GM10847 (cell line): Measurements from ENCODE around the gene ZC3H12A.

Experiments used
- POLR2A ChIP-seq: IDR thresholded peaks from 2 replicates; pipeline ENCODE4 v1.6.1; 2011; ENCODE audit not compliant: insufficient read length; ENCODE audit errors: extremely low read depth

The ZC3H12A gene

GRCh38 chr1:37473431-37474045 is 842 bp upstream of the ZC3H12A start:
- TF ChIP-seq POLR2A = no peak

DNA sequence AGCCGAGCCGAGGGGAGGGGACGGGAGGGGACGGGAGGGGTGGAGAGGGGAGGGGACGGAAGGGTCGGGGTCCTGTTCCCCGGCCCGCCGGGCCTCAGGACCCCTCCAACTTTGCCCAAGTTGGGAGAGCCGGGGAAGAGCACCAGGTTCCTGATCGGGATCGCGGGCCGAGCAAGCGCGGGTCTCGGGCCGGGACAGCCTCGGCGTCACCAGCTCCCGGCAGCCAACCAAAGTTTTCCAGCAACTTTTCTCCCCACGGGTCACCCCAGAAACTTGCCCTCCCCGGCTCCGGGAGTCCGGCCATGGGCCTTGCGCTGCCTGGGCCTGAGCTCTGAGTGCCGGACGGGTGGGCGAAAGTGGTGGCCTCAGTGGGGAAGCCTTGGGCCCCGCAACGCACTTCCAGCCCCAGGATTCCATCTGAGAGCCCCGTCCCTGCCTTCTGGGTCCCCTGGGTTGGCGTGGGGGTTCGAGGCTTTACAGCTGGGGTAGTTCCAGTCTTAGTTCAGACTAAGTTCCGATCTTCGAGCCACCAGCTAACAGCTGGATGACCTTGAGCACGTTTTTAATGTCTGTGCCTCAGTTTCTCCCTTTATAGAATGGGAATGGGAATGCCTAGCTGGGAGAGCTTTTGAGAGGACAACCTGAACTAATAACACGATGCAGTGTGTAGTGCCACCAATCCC is 458 bp downstream of the ZC3H12A start:
- TF ChIP-seq POLR2A = no peak

DNA sequence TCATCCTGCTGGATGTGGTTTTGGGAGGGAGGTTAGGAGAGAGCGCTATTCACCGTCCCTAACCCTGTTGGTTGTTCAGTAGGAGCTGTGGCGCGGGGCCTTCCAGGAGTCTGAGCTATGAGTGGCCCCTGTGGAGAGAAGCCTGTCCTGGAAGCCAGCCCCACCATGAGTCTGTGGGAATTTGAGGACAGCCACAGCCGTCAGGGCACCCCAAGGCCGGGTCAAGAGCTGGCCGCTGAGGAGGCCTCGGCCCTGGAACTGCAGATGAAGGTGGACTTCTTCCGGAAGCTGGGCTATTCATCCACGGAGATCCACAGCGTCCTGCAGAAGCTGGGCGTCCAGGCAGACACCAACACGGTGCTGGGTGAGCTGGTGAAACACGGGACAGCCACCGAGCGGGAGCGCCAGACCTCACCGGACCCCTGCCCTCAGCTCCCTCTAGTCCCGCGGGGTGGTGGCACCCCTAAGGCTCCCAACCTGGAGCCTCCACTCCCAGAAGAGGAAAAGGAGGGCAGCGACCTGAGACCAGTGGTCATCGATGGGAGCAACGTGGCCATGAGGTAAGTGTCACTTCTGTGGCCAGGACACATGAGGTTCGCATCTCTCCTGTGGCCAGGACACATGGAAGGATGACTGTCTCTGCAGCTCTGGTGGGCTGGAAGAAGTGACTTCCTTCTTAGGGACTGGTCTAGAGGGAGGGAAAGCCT is 1.2 kb downstream of the ZC3H12A start:
- TF ChIP-seq POLR2A = no peak

- no peak for TF ChIP-seq POLR2A
Observed at GRCh38 chr1:37476087-37476452, 1.7 kb downstream of the ZC3H12A start.

DNA sequence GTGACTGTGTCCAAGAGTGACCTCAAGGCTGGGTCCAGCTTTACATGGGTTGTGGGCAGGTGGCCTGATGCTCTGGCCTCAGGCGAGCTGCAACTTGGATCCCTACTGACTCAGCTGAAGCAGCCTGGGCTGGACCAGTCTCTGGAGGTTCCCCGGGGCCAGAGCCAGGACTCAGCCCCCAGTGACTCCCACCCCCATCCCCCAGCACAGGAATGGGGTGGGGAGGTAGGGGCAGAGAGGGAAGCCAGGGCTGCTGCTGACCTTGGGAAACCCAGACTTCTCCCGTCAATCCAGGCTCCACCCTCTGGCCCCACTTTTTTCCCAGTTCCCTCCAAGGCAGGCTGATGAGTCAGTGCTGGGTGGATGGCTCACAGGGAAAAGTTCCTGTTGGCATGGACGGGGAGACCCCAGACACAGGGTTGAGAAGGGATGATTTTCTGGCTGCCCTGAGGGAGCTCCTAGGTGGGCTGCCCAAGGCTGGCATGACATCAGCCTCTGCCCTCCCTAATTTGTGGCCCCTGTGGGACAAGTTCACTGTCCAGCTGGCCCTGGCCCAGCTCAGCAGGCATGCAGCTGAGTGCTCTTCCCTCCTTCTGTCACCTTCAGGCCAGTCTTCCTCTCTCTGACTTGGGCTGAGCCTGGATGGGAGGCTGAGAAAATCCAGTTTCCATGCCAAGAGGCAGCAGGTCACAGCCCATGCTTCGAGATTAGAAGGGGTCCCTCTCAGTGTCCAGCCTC is 2.2 kb downstream of the ZC3H12A start:
- TF ChIP-seq POLR2A = no peak

DNA sequence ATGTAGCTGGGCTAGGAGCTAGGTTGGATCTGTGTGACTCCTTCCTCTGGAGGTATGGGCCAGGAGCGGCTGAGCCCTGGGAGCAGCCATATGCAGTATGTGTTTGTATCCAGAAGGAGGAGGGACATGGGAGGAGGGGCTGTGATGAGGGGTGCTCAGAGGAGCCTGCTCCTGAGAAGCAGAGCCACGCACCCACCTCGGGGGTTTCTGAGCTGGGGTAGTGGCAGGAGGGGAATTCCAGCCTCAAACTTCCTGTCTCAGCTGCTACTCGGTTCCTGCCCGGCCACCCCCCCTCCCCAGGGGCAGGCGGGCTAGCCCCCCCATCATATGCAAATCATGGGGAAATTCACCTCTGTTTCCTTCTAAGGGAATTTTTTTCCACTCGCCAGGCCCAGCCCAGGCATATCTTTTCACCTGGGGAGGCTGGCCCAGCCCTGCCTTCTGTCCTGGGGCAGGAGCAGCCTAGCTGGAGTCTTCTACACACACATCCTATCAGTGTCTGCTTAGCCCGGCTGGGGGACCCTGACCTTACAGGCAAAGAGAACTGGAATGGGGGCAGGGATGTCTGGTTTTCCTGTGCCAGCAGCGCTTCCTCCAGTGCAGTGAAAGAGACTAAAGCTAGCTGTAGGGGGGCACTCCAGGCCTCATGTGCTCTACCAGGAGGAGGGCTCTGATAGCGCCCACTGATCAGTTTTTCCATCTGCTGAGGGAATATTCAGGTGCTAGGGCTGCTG is 3.0 kb downstream of the ZC3H12A start:
- no peak for TF ChIP-seq POLR2A

- no peak for TF ChIP-seq POLR2A
Observed at GRCh38 chr1:37477946-37478345, 3.6 kb downstream of the ZC3H12A start.

DNA sequence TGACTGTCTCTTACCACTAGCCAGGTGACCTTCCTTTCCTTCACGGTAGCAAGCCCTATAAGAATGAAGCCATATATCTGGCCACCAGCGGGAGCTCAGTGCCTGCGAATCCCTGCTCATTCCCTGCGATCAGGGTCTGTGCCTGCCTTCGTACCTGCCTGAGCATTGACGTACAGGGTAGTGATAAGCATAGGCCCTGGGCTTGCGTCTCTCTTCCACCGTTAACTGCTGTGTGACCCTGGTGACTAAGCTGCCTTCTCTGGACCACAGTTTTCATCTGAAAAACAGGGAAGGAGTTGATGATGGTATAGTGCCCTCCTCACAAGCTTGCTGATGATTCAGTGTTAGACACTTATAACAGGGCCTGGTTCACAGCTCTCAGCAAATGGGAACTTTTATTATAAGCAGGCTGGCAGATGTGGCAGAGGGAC is 4.1 kb downstream of the ZC3H12A start:
- TF ChIP-seq POLR2A = peak; percentile 21

DNA sequence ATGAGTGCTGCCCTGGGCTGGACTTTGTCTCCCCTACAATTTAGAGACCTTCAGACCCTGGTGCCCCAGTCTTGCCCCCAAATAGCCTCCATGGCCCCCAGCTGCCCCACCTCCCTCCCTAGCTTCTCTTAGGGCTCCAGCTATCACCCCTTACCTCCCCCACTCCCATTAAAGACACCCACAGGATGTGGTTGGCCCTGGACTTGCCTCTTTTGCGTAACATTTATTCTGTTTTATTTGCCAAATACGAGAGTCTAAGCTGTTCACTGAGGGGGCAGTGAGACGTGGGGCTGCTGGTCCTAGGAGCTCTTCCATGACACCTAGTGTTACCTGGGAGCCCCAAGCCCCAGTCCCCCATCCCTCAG is 4.5 kb downstream of the ZC3H12A start:
- no peak for TF ChIP-seq POLR2A

DNA sequence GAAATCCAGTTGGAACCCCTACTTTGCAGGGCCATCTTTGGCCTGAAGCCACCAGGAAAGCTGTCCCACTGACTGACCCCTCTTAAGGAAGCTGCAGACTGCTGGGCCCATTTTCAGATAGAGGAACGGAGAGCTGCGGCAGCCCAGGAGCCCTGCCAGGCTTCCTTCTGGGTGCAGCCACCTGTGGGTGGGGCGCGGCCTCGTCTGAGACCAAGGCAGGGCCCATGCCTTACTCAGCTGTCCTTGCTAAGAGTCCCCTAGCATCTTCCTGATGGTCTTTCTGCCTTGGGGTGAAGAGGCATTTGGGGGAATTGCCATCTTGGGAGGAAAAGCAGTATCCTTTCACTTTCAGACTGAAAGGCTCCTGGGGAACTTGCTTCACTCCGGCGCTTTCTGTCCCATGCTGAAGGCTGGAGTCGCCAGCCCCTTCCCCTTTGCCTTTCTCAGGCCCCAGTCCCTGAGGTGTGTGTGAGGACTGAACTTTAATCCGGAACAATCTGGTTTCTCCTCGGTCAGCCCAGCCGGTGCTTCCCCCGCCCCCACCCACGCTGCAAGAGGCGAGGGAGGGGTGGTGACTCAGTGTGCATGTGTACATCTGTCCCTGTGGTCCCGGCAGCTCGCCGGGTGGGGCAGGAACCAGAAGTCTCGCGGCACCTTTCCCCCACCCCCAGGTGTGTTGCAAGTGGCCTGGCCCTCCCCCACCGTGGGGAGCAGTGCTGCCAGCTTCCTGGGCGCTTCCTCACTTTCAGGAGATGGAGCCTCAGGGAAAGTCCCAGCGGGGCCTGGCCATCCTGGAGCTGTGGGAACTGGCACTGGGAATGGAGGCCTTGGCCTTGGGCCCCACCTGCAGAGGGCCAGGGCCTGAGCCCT is 5.1 kb downstream of the ZC3H12A start:
- peak; percentile 31 for TF ChIP-seq POLR2A

GRCh38 chr1:37480125-37480466 is 5.7 kb downstream of the ZC3H12A start:
- TF ChIP-seq POLR2A = no peak

DNA sequence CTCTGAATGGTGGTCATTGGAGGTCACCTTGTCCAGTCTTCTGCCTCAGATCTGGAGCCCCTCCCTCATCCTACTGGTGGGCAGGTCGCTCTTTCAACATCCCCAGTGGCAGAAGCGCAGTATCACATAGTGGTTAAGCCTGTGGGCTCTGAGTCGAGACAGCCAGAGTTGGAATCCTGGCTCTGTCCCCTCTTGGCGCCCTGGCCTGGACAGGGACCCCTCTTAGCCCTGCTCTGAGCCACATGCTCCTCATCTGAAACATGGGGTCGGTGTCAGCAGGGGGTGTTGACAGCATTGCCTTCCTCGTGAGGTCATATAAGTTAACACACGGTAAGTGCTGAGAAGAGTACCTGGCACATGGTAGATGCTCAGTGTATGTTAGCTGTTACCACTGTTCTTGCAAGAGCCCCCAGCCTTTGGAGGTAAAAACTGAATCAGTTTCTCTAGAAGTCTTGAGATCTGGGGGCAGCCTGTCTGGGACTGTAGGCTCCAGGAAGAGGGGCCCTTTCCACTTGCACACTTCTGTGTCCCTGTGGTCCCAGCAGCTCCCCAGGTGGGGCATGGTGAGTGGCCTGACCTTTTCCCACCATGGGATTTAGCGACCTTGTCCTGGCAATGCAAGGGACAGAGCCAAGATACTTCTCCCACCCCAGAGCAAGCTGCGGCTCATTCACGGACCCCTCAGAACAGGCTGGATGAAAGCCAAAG is 6.4 kb downstream of the ZC3H12A start:
- TF ChIP-seq POLR2A = no peak

DNA sequence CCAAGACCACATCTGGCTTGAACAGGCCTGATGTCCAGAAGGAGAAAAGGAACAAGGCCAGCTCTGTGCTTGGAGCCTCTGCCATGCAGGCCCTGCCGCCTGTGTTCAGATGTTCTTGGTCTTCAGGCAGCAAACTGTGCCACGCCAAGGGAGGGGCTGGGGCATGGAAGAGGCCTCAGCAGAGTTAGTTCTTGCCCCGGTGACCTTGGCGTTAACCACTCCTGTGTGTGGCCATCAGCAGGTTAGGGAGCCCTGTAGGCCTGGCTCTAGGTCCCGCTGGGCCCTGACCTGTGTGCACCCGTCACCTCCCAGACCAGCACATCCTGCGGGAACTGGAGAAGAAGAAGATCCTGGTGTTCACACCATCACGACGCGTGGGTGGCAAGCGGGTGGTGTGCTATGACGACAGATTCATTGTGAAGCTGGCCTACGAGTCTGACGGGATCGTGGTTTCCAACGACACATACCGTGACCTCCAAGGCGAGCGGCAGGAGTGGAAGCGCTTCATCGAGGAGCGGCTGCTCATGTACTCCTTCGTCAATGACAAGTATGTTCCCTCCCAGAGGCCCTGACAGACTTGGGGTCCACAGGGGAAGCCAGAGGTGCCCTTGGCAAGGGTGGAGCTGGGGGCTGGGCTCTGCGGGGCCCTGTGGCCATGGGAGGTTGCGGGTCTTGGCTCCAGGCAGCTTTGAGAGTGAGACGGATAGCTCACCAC is 7.1 kb downstream of the ZC3H12A start:
- TF ChIP-seq POLR2A = no peak

DNA sequence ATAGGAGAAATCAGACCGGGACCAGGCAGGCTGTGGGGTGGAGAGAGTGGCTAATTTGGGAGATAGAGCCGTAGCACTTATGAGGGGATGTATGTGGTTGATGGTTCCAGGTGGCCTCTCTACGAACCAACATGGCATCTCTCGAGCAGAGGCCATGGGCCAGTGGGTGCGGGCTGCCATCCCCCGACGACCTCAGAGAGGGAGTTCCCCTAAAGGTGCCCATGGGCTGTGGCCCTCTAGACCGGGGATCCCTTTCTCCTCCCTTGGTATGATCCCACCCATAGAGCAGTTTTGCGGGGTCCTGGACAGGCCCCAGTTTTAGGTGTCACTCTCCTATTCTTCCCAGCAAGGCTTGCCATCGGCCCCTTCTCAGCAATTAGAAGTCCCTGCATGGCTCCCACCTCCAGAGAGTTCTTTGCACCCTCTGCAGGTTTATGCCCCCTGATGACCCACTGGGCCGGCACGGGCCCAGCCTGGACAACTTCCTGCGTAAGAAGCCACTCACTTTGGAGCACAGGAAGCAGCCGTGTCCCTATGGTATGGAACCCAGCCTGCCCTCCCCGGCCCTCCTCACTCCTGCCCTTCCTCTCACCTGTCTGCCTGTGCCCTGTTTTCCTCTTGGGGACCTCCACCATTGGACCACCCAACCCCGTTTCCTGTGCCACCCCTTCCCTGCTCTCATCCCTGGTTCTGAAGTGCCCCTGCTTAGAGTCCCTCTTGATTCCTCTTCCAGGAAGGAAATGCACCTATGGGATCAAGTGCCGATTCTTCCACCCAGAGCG is 7.8 kb downstream of the ZC3H12A start:
- TF ChIP-seq POLR2A = no peak
